Stimulated activated CD4-positive, alpha-beta T cell treated with anti-CD3 and anti-CD28 coated beads, Interleukin-12 subunit alpha, Interleukin-12 subunit beta, amount 100 ng/mL, for 48 hours (primary cell): ENCODE measurements around the gene NHSL2.

ENCODE experiments used
- DNase-seq, 3 donors: peaks; one replicate each; pipeline ENCODE4 v3.0.0-alpha.2; 2020; ENCODE audit warnings: low read depth in 2 of 3, low spot score in 1 of 3

NHSL2 gene

DNA sequence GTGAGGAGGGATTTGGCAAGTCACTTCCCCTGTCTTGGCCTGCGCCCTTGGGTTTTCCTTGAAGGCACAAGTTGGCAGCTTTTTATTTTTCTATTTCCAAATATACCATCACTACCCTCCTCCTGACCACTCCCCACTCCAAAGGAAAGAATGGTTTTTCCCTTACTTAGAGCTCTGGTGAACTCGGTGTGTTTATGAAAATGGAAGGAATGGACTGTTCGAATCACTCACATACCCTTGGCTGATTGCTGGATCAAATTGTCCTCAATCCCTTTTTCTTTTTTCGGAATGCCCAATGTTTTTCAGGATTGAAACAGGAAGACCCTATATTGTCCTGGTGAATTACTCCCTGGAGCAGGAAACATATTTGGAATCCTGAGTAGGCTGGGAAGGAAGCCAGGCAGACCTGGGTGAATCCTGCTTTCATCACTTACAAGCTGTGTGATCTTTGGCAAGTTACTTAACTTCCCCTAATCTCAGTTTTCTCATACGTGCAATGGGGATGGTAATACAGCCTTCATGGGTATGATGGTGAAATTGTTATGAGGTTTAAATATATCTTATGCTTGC lies 150.4 kb downstream of the NHSL2 start:
- DNase-seq = no peak

DNA sequence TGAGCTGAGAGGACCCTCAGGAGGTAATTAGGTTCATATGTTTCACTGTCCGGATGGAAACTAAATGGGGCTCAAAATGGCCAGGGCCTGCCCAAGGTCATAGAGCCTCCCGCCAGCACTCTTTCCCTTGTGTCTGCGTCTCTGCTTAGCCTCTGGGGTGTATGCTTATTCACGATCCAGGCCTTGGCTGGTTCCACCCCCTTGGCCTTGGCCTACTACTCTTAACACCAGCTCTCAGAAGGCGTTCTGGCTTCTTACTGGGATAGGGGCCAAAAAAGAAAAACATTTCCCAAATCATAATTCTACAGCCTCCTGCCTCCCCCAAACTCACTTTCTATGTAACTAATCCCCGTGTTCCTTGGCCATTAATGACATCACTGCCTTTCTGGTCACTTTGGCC lies 152.3 kb downstream of the NHSL2 start:
- DNase-seq = no peak

GRCh38 chrX:72069350-72070160 lies 158.9 kb downstream of the NHSL2 start:
- no peak for DNase-seq

- no peak for DNase-seq
Observed at GRCh38 chrX:72071213-72071612, 160.6 kb downstream of the NHSL2 start.

GRCh38 chrX:72073633-72074032 lies 163.0 kb downstream of the NHSL2 start:
- DNase-seq = no peak

GRCh38 chrX:72078411-72078810 lies 167.8 kb downstream of the NHSL2 start:
- no peak for DNase-seq

GRCh38 chrX:72079607-72080006 lies 169.0 kb downstream of the NHSL2 start:
- DNase-seq = no peak

DNA sequence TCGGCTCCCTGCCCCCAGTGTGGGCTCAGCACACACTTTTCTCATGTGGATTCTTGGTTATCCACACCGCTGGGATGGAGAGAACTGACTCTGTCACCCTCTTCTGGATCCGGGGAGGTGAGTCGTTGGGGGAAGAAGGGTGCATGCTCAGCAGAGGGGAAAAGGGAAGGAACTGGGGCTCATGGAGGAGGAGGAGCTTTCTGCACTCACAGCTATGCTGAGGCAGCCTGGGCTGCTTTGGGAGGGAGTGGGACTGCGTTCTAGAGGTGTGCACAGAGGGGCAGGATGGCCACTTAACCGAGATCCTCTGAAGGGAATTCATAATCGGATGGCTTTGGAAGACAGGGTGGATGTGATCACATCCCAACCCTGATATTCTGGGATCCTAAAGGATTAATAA lies 169.5 kb downstream of the NHSL2 start:
- no peak for DNase-seq

DNA sequence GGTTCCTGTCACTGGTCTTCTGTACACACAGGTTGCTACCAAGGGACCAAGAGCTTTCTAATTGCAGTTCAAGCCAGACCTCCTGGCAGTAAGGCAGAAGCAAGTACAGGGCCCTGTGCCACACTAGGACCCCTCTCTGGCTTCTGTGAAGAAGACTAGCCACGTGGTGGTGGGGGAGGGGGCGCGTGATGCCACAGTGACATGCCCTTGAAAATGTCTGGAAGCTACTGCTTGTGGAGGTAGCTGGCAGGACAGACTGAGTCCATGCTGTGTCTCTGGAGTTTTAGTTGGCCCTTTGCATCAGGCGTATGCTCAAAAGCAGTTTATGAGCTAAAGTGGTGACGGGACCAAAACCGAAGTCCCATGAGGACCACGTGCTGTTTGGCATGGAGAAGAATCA lies 170.2 kb downstream of the NHSL2 start:
- DNase-seq = no peak

DNA sequence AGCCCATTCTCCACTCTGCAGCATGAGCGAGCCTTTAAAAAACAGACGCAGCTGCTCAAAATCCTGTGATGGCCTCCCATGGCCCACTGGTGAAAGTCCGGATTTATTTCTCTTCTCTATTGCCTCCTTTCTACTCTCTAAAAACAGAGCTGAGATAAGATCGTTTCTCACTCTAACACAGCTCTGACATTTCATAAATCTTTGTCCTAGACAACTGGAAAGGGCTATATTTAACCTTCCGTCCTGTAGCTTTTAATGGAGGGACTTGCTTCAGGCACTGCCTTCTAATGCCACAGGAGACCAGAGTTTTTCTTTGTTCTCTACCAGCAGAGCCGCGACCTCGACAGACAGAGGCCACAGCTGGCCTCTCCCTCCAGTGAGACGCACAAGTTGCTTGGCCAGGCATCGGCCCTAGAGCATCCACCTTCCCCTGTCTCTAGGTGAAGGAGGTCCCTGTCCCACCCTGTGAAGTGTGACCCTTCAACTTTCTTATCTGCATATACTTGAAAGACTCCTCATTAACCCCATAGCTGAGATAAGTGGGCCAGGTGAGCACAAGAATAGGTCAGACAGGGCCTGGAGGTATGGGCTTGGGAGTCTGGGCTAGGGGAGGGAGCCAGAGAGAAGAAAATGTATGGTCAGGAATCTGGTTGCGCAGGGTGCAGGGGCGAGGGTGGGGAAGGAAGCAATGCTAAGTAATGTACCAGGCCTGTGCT lies 171.1 kb downstream of the NHSL2 start:
- no peak for DNase-seq

DNA sequence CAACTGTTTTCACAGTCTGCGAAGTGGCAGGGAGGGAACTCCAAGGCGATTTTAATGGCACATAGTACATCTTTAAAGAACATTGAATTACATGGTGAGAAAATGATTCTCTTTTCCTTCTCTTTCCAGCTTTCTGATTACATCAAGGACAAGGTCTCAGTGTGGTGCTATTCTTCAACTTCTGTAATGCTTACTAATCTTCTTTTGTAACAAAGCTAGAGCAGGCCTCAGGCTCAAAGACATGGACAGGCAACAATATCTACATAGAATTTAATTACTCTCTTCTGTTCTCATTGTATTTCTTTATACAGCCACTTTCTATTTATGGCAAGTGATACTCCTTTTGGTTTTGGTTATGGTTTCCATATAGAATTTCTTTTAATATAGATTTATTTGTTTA lies 172.6 kb downstream of the NHSL2 start:
- DNase-seq = no peak

GRCh38 chrX:72084114-72084513 lies 173.5 kb downstream of the NHSL2 start:
- no peak for DNase-seq

DNA sequence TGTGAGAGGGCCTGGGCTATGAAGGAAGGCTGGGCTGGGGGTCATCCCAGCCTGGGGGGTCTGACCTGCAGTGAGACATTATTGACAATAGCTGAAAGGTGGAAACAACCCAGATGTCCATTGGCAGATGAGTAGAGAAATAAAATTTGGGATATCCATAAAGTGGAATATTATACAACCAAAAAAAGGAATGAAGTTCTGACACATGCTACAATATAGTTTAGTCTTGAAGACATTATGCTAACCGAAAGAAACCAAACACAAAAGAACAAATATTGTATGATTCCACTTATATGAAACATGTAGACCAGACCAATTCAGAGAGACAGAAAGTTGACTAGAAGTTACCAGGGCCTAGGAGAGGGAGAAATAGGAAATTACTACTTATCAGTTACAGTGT lies 176.3 kb downstream of the NHSL2 start:
- DNase-seq = no peak

- DNase-seq = no peak
Observed at GRCh38 chrX:72088761-72089160, 178.1 kb downstream of the NHSL2 start.

DNA sequence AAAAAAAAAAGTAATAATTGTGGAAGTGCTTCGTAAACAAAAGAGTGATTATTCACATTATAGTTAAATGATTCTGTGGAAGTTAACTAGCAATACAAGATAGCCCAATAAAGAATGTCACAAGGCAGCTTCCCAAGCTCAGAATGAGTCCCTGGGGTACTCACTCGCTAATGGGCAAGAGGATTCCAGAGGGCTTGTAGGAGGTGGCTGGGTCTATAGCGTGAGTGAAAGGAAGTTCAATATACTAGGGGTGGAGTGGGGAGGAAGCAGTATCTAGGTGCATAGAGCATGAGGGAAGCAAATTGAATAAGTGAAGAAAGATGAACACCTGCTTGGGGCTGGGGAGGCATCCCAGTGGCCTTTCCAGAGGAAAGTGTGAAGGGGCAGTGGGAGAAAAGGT lies 178.6 kb downstream of the NHSL2 start:
- DNase-seq = no peak

DNA sequence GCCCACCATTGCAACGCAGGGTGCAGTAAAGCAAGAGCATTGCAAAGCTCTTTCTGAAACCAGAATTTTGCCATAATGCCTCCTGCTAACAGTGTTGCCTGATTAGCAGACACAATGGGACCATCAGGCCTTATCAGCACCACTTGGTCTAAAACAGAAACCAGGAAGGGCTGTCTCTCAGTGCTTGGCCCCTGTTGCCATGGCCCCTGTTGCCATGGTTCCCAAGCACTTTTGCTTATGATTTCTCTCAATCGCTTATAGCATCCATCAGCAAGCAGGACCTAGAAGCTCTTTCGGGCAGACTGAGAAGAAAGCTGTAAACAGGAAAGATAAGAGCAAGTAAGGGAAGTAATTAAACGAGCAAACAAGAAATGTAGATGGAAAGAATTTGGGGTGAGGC lies 184.2 kb downstream of the NHSL2 start:
- DNase-seq = peak in 1 of 3 donors; percentile 22

DNA sequence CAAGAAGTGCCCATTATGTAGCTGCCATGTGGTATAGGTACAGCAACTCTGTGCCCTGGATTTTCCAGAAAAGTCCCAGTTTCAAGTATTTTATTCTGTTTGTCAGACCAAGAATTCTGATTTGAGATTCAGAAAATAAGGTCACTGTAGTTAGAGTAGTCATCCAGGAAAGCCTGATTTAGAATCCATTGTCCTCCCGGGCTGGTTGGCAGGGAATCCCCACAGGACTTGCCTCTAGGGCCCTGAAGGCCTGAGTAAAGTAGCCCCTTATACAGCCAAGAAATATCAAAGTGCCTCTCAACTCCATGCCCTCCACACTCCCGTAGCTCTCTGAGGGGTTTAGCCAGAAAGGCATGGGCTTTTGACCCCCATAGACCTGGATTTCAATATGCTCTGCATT lies 184.7 kb downstream of the NHSL2 start:
- no peak for DNase-seq

GRCh38 chrX:72097098-72097497 lies 186.5 kb downstream of the NHSL2 start:
- DNase-seq = no peak

- DNase-seq = no peak
Observed at GRCh38 chrX:72100051-72100755, 189.6 kb downstream of the NHSL2 start.

- DNase-seq = peak; percentile 37 to 49 (median 42)
Observed at GRCh38 chrX:72100824-72101351, 190.2 kb downstream of the NHSL2 start.

- no peak for DNase-seq
Observed at GRCh38 chrX:72101597-72102037, 191.0 kb downstream of the NHSL2 start.
